Gastrocnemius medialis (tissue), 4 donors: ENCODE results near the gene SLC22A17. TPM values are rescaled to one million over a fixed set of nuclear protein-coding genes. Genes with fewer than 3 reads are reported as not detected.
A peak's percentile ranks its signal among the peaks of the same experiment; 100 is the strongest.
"Not testable (repeated sequence)": the region's sequence is repeated elsewhere in the genome, so short reads cannot be mapped to it uniquely, and the experiment has no call there.

Experiments
- ATAC-seq, 2 donors: fragments of 150-250 bp; one replicate each; pipeline ENCODE4 v1.9.1; 2016
- DNase-seq, 2 donors: peaks; one replicate each; pipeline ENCODE4 v3.0.0-alpha.2; 2019
- H3K27ac ChIP-seq, 4 donors: fragments of 200-600 bp; sonication (generic); 1 replicate in 1 of 4; 2 replicates in 3 of 4; pipeline ENCODE4 v1.5.1; 2016 to 2018; ENCODE audit warnings: mild to moderate bottlenecking in 2 of 4, moderate library complexity in 1 of 4
- H3K27me3 ChIP-seq, 3 donors: fragments of 200-600 bp; sonication (generic) in 2 of 3; 1 replicate in 1 of 3; 2 replicates in 2 of 3; pipeline versions ENCODE4 v1.5.1 to v1.6.0; 2016 to 2019; ENCODE audit warnings: mild to moderate bottlenecking in 1 of 3, moderate library complexity in 1 of 3
- H3K36me3 ChIP-seq, 2 donors: fragments of 200-600 bp; sonication (generic) in 1 of 2; one replicate each; pipeline ENCODE4 v1.5.1; 2017 to 2018
- H3K4me1 ChIP-seq, 2 donors: fragments of 200-600 bp; sonication (generic) in 1 of 2; one replicate each; pipeline ENCODE4 v1.5.1; 2016 to 2017; ENCODE audit warnings: mild to moderate bottlenecking in 2 of 2
- H3K4me3 ChIP-seq, 4 donors: fragments of 200-600 bp; sonication (generic) in 3 of 4; 1 replicate in 1 of 4; 2 replicates in 3 of 4; pipeline ENCODE4 v1.5.1; 2016 to 2019; ENCODE audit warnings: mild to moderate bottlenecking in 2 of 4
- H3K9me3 ChIP-seq, 3 donors: fragments of 200-600 bp; sonication (generic) in 2 of 3; 1 replicate in 1 of 3; 2 replicates in 2 of 3; pipeline ENCODE4 v1.5.1; 2016 to 2019
- POLR2A ChIP-seq, 2 donors: fragments of 450-650 bp; IDR thresholded peaks; one replicate each; pipeline ENCODE4 v1.6.1; 2017; ENCODE audit warnings: antibody characterized with exemption in 2 of 2, mild to moderate bottlenecking in 2 of 2, moderate library complexity in 2 of 2
- in situ Hi-C, 4 donors: fragments of 200-750 bp; cut with MboI; loops; one replicate each; pipeline versions ENCODE4 v1.15.0 to v1.8.0; 2017; ENCODE audit warnings: low sequenced_read_pairs in 4 of 4
- intact Hi-C: fragments of 100-400 bp; cut with DNase I; formaldehyde crosslinking; loops from one replicate; pipeline ENCODE4 v1.15.1; 2023; ENCODE audit warnings: low total_unique reads
- total RNA-seq, 4 donors: library from RNA; depleted of rRNA; stranded (reverse); fragments of >200 nt; gene quantifications; one replicate each; pipeline versions ENCODE4 v1.1.0 to v1.2.3, GENCODE V29; 2016
- TF ChIP-seq, protein P1 (sequence below), 5 experiments: fragments of 450-650 bp in 3 of 5; fragments of 200-600 bp in 2 of 5; sonication (generic) in 2 of 5; IDR thresholded peaks in 4 of 5; conservative IDR thresholded peaks in 1 of 5; 1 replicate in 4 of 5; 2 replicates in 1 of 5; pipeline ENCODE4 v1.5.1; 2016 to 2019; ENCODE audit warnings: antibody characterized with exemption in 5 of 5, mild to moderate bottlenecking in 3 of 5, moderate library complexity in 3 of 5

Gene SLC22A17
- total RNA-seq, 4 donors from 2014 or later: 0.68 to 2.7 (median 1.4) TPM

- Histone ChIP-seq H3K9me3 (no peaks in the 10 kb centered on the region), H3K4me1 (no peaks in the 10 kb centered on the region), H3K36me3 (peaks cover 0 to 9% of the 10 kb centered on the region in 2 donors), H3K27me3 (no peaks in the 10 kb centered on the region), H3K27ac (peak overlapping the region in 3 of 4 donors; percentile 84 to 90 (median 85)), H3K4me3 (no peak overlapping the region)
- DNase-seq: peak; percentile 40 to 67
- ATAC-seq: peak; percentile 39 to 78
- TF ChIP-seq, protein P1, sequence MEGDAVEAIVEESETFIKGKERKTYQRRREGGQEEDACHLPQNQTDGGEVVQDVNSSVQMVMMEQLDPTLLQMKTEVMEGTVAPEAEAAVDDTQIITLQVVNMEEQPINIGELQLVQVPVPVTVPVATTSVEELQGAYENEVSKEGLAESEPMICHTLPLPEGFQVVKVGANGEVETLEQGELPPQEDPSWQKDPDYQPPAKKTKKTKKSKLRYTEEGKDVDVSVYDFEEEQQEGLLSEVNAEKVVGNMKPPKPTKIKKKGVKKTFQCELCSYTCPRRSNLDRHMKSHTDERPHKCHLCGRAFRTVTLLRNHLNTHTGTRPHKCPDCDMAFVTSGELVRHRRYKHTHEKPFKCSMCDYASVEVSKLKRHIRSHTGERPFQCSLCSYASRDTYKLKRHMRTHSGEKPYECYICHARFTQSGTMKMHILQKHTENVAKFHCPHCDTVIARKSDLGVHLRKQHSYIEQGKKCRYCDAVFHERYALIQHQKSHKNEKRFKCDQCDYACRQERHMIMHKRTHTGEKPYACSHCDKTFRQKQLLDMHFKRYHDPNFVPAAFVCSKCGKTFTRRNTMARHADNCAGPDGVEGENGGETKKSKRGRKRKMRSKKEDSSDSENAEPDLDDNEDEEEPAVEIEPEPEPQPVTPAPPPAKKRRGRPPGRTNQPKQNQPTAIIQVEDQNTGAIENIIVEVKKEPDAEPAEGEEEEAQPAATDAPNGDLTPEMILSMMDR (IDR thresholded peaks at IDR 0.05 in 4 of 5, conservative IDR thresholded peaks at IDR 0.05 in 1 of 5): no peak
- no peak for TF ChIP-seq POLR2A (IDR thresholded peaks at IDR 0.05)
- in situ Hi-C loops (no loop called here), intact Hi-C loops (no loop called here)
Observed at GRCh38 chr14:23398348-23398747, 45.7 kb upstream of the SLC22A17 start.

GRCh38 chr14:23396781-23397407 lies 44.2 kb upstream of the SLC22A17 start:
- in situ Hi-C loops (no loop called here), intact Hi-C loops (no loop called here)
- no peaks in the 10 kb centered on the region for H3K27me3 ChIP-seq
- H3K9me3 ChIP-seq: no peaks in the 10 kb centered on the region
- DNase-seq (no peak), ATAC-seq (no peak)
- TF ChIP-seq POLR2A (IDR thresholded peaks at IDR 0.05): no peak
- TF ChIP-seq, protein P1 (IDR thresholded peaks at IDR 0.05 in 4 of 5, conservative IDR thresholded peaks at IDR 0.05 in 1 of 5): no peak
- H3K4me3 ChIP-seq: no peak overlapping the region
- peaks cover 0 to 21% of the 10 kb centered on the region in 2 donors for H3K36me3 ChIP-seq
- peak overlapping the region in 3 of 4 donors; percentile 84 to 90 (median 85) for H3K27ac ChIP-seq
- H3K4me1 ChIP-seq: no peaks in the 10 kb centered on the region

DNA sequence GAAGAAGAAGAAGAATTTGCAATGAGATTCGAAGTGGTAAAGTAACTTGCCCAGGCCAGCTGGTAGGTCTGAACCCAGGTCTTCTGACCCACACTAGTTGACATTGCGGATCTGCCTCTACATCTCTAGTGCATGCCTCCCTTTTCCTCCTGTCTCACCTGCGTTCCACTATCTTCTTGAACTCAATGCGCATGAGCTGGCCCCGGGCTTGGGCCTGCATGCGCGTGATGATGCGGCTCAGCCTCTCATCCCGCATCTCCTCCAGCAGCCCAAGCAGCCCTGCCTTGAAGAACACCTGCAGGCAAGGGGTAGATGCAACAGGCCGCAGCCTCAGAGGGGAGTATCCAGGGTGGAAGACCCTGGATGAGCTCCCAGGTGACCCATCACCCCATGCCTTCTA lies 43.4 kb upstream of the SLC22A17 start:
- intact Hi-C loops: no loop called here
- ATAC-seq: no peak

DNA sequence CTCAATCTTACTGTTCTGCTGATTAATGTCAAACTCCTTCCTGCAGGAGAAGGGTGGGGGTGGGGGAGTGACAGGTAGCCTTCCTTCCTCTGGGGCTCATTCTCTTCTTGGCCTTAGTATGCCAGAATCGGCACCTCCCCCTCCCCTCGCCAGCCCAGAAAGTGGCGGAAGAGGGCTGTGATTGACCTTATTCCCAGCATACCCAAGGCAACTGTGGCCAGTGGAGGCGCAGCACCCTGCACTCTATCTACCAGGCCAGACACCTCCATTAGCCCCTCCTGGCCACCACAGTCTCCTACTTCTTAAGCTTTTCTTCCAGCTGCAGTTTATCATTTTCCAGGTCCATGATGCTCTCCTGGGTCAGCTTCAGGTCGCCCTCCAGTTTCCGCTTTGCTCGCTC lies 39.9 kb upstream of the SLC22A17 start:
- H3K36me3 ChIP-seq: peaks cover 0 to 29% of the 10 kb centered on the region in 2 donors
- no peak overlapping the region for H3K4me3 ChIP-seq
- no peaks in the 10 kb centered on the region for H3K27me3 ChIP-seq
- ATAC-seq: no peak
- no peak for DNase-seq
- H3K27ac ChIP-seq: peak overlapping the region in 2 of 4 donors; percentile 15 to 43
- intact Hi-C loops (no loop called here), in situ Hi-C loops (no loop called here)
- no peaks in the 10 kb centered on the region for H3K4me1 ChIP-seq
- no peak for TF ChIP-seq POLR2A (IDR thresholded peaks at IDR 0.05)
- TF ChIP-seq, protein P1 (IDR thresholded peaks at IDR 0.05 in 4 of 5, conservative IDR thresholded peaks at IDR 0.05 in 1 of 5): no peak
- H3K9me3 ChIP-seq: no peaks in the 10 kb centered on the region

More for the DNA sequence above, 43.4 kb upstream of the SLC22A17 start:
- DNase-seq: no peak
- no peaks in the 10 kb centered on the region for H3K27me3 ChIP-seq
- TF ChIP-seq, protein P1 (IDR thresholded peaks at IDR 0.05 in 4 of 5, conservative IDR thresholded peaks at IDR 0.05 in 1 of 5): no peak
- no peak for TF ChIP-seq POLR2A (IDR thresholded peaks at IDR 0.05)
- H3K27ac ChIP-seq: peak overlapping the region in 2 of 4 donors; percentile 18 to 27
- peaks cover 0 to 24% of the 10 kb centered on the region in 2 donors for H3K36me3 ChIP-seq
- no peak overlapping the region for H3K4me3 ChIP-seq
- in situ Hi-C loops: no loop called here
- H3K4me1 ChIP-seq: no peaks in the 10 kb centered on the region
- H3K9me3 ChIP-seq: no peaks in the 10 kb centered on the region

DNA sequence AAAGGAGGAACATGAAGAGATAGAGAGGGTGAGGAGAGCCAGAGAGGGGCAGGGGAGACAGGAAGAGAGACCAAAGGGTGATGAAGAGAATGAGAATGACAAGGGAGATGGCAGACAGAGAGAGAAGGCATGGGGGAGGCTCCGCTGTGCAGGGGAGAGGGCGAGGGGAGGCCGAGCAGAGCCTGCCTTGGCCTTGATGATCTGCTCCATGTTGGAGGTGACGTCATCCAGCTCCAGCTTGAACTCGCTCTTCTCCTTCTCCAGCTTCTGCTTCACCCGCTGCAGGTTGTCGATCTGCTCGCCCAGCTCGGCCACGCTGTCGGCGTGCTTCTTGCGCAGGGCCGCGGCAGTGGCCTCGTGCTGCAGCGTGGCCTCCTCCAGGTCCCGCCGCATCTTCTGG lies 37.2 kb upstream of the SLC22A17 start:
- H3K27me3 ChIP-seq, ATAC-seq, H3K27ac ChIP-seq, intact Hi-C loops, DNase-seq, H3K4me1 ChIP-seq, H3K4me3 ChIP-seq, H3K9me3 ChIP-seq: not testable (repeated sequence)
- peaks cover 0 to 20% of the 10 kb centered on the region in 2 donors for H3K36me3 ChIP-seq
- in situ Hi-C loops: loop anchor here in 2 of 4 donors (10.0 kb wide), 2 partner anchors 55 to 125 kb away; no protein-coding TSS in a partner anchor
